Mesangial cell (primary cell): ENCODE data around the gene SCN3A. TPM values are rescaled to one million over a fixed set of nuclear protein-coding genes. Genes with fewer than 3 reads are reported as not detected.

Experiments used
- total RNA-seq: library from RNA; depleted of rRNA; stranded (reverse); fragments of >200 nt; gene quantifications from 2 replicates; pipeline ENCODE4 v1.2.3, GENCODE V29; 2015

Gene SCN3A
- 0.16 and 0.63 TPM in 2 replicates for total RNA-seq

DNA sequence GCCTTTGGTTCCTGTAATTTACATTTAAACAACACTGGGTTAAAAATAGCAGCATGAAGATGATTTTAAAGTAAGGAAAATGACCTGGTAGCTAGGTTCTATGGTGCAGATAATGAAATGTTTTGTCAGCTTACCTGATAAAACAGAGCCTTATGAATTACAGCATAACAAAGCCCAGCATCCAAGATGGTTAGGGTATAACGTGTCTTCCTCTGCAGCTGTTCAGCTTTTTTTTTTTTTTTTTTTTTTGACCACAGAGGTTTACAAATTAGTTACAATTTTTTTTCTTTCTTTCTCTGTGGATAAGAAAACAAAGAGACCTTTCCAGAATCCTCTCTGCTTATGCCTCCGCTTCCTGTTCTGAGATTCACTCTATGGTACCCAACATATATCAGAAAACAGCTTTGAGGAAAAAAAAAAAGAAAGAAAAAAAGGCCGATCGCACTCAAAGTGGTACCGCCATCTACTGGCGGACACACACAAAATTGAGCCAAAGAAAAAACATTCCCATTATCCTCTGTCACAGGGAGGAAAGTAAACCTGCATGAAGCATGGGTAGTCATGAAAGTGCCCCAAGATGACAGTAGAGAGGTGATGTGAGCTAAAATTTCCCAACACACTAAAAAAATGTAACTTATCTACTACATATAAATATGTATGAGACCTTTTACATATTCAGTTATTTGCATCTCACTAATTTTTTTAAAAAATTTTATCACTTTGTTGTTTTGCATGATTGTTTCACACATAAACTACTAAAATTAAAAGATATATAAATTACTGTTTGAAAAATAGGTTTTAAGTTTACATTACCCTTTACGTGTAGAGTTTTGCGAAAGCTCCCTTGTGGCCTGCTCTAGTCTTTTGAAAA lies at the start of gene SCN3A:
Gene SCN3A (minus strand): TSS at position 362 of the 871 bp plus-strand sequence. CDS start 27,656 bp downstream, outside the sequence.

DNA sequence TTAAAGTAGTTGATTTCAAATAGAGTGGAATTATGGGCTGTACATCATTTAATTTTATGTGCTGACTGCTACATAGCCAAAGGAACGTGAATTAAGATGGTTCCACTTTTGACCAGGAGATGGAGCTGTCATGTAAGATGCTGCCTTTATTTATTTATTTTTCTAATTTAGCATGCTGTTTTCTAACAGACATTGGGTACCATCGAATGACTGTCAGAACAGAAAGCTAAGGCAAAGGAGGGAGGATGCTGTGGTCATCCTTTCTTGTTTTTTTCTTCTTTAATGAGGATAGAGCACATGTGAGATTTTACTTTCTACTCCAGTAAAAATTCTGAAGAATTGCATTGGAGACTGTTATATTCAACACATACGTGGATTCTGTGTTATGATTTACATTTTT lies 35.4 kb upstream of the SCN3A start, which contains the start of gene SCN2A:
Gene SCN2A (plus strand): TSS at position 185 of the 400 bp plus-strand sequence. CDS start 56,410 bp downstream, outside the sequence.

Other genes with a start within 250 kb of the SCN3A start
- 3.2 TPM in 1 of 2 replicates, not detected in the other for gene SLC38A11, start 248.5 kb downstream of the SCN3A start, total RNA-seq
- under 0.01 and 0.89 TPM in 2 replicates for gene SCN2A, start 35.4 kb upstream of the SCN3A start, total RNA-seq